A549 (cell line): ENCODE measurements around the gene GLS.

ENCODE experiments used
- CEBPB ChIP-seq, 2 experiments: fragments of >200 bp in 1 of 2; sonication (Bioruptor Twin) in 1 of 2; formaldehyde crosslinking in 1 of 2; IDR thresholded peaks; 2 replicates each; pipeline ENCODE4 v1.6.1; 2012 to 2016
- JUNB ChIP-seq: fragments of >200 bp; sonication (Bioruptor Twin); formaldehyde crosslinking; IDR thresholded peaks from 2 replicates; pipeline ENCODE4 v1.6.1; 2016
- MYC ChIP-seq: IDR thresholded peaks from 2 replicates; pipeline ENCODE4 v1.6.1; 2012; ENCODE audit warnings: mild to moderate bottlenecking, inconsistent platforms, low read length, improper control_type of control experiment, borderline replicate concordance
- POLR2A ChIP-seq: IDR thresholded peaks from 2 replicates; pipeline ENCODE4 v1.6.1; 2012; ENCODE audit warnings: mild to moderate bottlenecking, low read length
- RAD21 ChIP-seq, 2 experiments: fragments of >200 bp in 1 of 2; sonication (Bioruptor Twin) in 1 of 2; formaldehyde crosslinking in 1 of 2; IDR thresholded peaks in 1 of 2; conservative IDR thresholded peaks in 1 of 2; 2 replicates in 1 of 2; 3 replicates in 1 of 2; pipeline ENCODE4 v1.6.1; 2012 to 2018; ENCODE audit warnings: inconsistent platforms in 1 of 2
- RFX5 ChIP-seq: fragments of 450-650 bp; IDR thresholded peaks from 2 replicates; pipeline ENCODE4 v1.7.1; 2014; ENCODE audit warnings: antibody characterized with exemption, mild to moderate bottlenecking, moderate library complexity
- RNF2 ChIP-seq: fragments of 200-600 bp; sonication (generic); IDR thresholded peaks from 2 replicates; pipeline ENCODE4 v1.6.1; 2016; ENCODE audit warnings: low read depth, mild to moderate bottlenecking, antibody characterized with exemption, moderate library complexity, borderline replicate concordance
- SREBF2 ChIP-seq: fragments of 450-650 bp; IDR thresholded peaks from 2 replicates; pipeline ENCODE4 v1.6.1; 2014; ENCODE audit warnings: mild to moderate bottlenecking, moderate library complexity
- TP53 ChIP-seq: fragments of 250-450 bp; sonication (Bioruptor Pico); IDR thresholded peaks from 2 replicates; pipeline ENCODE4 v1.5.0; 2021; ENCODE audit warnings: mild to moderate bottlenecking, moderate library complexity
- TF ChIP-seq, protein P1 (sequence below): fragments of 200-600 bp; sonication (generic); IDR thresholded peaks from 2 replicates; pipeline ENCODE4 v1.6.1; 2016; ENCODE audit warnings: antibody characterized with exemption, mild to moderate bottlenecking, moderate library complexity
- TF ChIP-seq, protein P2 (sequence below): fragments of >200 bp; sonication (Bioruptor Twin); formaldehyde crosslinking; IDR thresholded peaks from 3 replicates; pipeline ENCODE4 v1.5.1; 2016
- TF ChIP-seq, protein P3 (sequence below): IDR thresholded peaks from 2 replicates; pipeline ENCODE4 v1.6.1; 2012
- TF ChIP-seq, protein P4 (sequence below): fragments of 450-650 bp; IDR thresholded peaks from 2 replicates; pipeline ENCODE4 v1.6.1; 2014; ENCODE audit warnings: antibody characterized with exemption

DNA sequence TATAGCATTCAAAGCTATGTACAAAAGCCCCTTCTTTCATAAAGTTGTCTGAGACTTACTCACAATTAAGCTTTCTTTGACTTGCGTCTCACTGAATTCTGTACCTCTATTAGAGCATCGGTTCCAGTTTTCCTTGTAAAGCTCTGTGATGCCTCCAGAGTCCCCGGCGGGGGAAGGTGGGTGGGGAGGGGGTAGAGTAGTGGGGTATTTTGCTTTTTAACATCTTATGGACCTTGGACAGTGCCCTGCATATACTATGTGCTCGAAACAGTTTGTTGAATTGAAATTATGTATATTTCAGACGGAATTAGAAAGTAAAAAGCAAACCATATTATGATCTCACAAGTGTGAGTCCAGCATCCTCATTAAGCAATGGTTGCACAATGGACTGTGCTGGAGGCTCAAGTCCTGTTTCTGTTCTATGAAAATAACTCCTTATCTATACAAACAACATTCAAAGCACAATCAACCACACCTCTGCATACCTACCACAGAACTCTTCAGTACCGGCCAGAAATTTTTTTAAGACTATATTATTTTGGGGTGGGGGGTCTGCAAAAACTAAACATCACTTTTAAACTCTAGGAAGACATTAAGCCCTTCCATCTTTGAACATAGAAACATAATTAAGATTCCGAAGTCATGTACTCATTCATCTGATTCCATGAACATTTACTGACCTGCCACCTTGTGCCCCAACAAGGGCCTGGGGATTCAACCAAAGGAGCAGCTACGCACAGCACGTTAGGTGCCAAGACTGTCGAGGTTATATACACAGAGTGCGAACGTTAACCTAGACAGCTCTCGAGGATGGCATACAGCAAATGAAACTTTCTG lies 132.4 kb downstream of the GLS start:
- TF ChIP-seq JUNB: no peak
- TF ChIP-seq RNF2: no peak
- TF ChIP-seq, protein P1, sequence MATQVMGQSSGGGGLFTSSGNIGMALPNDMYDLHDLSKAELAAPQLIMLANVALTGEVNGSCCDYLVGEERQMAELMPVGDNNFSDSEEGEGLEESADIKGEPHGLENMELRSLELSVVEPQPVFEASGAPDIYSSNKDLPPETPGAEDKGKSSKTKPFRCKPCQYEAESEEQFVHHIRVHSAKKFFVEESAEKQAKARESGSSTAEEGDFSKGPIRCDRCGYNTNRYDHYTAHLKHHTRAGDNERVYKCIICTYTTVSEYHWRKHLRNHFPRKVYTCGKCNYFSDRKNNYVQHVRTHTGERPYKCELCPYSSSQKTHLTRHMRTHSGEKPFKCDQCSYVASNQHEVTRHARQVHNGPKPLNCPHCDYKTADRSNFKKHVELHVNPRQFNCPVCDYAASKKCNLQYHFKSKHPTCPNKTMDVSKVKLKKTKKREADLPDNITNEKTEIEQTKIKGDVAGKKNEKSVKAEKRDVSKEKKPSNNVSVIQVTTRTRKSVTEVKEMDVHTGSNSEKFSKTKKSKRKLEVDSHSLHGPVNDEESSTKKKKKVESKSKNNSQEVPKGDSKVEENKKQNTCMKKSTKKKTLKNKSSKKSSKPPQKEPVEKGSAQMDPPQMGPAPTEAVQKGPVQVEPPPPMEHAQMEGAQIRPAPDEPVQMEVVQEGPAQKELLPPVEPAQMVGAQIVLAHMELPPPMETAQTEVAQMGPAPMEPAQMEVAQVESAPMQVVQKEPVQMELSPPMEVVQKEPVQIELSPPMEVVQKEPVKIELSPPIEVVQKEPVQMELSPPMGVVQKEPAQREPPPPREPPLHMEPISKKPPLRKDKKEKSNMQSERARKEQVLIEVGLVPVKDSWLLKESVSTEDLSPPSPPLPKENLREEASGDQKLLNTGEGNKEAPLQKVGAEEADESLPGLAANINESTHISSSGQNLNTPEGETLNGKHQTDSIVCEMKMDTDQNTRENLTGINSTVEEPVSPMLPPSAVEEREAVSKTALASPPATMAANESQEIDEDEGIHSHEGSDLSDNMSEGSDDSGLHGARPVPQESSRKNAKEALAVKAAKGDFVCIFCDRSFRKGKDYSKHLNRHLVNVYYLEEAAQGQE: no peak; the same call in 1 of the 2 replicates
- TF ChIP-seq SREBF2: no peak
- no peak for TF ChIP-seq MYC
- TF ChIP-seq POLR2A: no peak
- peak; percentile 66 to 80; a peak in 3 of 4 replicates for TF ChIP-seq CEBPB (IDR thresholded peaks at IDR 0.05)
- TF ChIP-seq, protein P2, sequence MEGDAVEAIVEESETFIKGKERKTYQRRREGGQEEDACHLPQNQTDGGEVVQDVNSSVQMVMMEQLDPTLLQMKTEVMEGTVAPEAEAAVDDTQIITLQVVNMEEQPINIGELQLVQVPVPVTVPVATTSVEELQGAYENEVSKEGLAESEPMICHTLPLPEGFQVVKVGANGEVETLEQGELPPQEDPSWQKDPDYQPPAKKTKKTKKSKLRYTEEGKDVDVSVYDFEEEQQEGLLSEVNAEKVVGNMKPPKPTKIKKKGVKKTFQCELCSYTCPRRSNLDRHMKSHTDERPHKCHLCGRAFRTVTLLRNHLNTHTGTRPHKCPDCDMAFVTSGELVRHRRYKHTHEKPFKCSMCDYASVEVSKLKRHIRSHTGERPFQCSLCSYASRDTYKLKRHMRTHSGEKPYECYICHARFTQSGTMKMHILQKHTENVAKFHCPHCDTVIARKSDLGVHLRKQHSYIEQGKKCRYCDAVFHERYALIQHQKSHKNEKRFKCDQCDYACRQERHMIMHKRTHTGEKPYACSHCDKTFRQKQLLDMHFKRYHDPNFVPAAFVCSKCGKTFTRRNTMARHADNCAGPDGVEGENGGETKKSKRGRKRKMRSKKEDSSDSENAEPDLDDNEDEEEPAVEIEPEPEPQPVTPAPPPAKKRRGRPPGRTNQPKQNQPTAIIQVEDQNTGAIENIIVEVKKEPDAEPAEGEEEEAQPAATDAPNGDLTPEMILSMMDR: no peak
- no peak for TF ChIP-seq RAD21 (conservative IDR thresholded peaks at IDR 0.05 in 1 of 2, IDR thresholded peaks at IDR 0.05 in 1 of 2)
- TF ChIP-seq RFX5: no peak
- no peak for TF ChIP-seq TP53 (CRISPR knock-in tag)
- TF ChIP-seq, protein P3, sequence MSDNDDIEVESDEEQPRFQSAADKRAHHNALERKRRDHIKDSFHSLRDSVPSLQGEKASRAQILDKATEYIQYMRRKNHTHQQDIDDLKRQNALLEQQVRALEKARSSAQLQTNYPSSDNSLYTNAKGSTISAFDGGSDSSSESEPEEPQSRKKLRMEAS: no peak
- TF ChIP-seq, protein P4, sequence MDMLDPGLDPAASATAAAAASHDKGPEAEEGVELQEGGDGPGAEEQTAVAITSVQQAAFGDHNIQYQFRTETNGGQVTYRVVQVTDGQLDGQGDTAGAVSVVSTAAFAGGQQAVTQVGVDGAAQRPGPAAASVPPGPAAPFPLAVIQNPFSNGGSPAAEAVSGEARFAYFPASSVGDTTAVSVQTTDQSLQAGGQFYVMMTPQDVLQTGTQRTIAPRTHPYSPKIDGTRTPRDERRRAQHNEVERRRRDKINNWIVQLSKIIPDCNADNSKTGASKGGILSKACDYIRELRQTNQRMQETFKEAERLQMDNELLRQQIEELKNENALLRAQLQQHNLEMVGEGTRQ: no peak
